SU-DHL-6 (cell line): ENCODE results near the gene SRGAP1.

ENCODE experiments used
- H2AFZ ChIP-seq: fragments of 200-600 bp; sonication (generic); 2 replicates; pipeline ENCODE4 v1.6.1; 2014; ENCODE audit warnings: low read depth, mild to moderate bottlenecking, moderate library complexity, mixed read lengths, antibody characterized with exemption, low read length; ENCODE audit not compliant: severe bottlenecking
- H3F3A ChIP-seq: fragments of 200-600 bp; shearing (Covaris generic); 2 replicates; pipeline ENCODE4 v1.6.0; 2016; ENCODE audit warnings: antibody characterized with exemption, mild to moderate bottlenecking; ENCODE audit not compliant: insufficient read depth
- H3K27ac ChIP-seq: fragments of 200-600 bp; sonication (generic); 2 replicates; pipeline ENCODE4 v1.5.1; 2016; ENCODE audit warnings: low read depth, mild to moderate bottlenecking, low read length, moderate library complexity, mixed read lengths
- H3K27me3 ChIP-seq: fragments of 200-600 bp; sonication (generic), shearing (Covaris generic); 2 replicates; pipeline ENCODE4 v1.6.0; 2014; ENCODE audit warnings: mild to moderate bottlenecking, low read length
- H3K36me3 ChIP-seq: fragments of 200-600 bp; sonication (generic); 2 replicates; pipeline ENCODE4 v1.6.1; 2014; ENCODE audit warnings: mild to moderate bottlenecking, low read length, mixed read lengths
- H3K4me2 ChIP-seq: fragments of 300-600, 200-600 bp; shearing (Covaris generic), sonication (generic); 2 replicates; pipeline ENCODE4 v1.6.0; 2014; ENCODE audit warnings: low read length, low read depth, mild to moderate bottlenecking; ENCODE audit not compliant: poor library complexity, severe bottlenecking
- H3K4me3 ChIP-seq: fragments of 200-600 bp; sonication (generic); 2 replicates; pipeline ENCODE4 v1.5.1; 2014; ENCODE audit warnings: antibody characterized with exemption, low read length, mild to moderate bottlenecking, mixed read lengths; ENCODE audit not compliant: insufficient read depth, poor library complexity, severe bottlenecking
- H3K79me2 ChIP-seq: fragments of 200-600 bp; sonication (generic); 2 replicates; pipeline ENCODE4 v1.6.1; 2014; ENCODE audit warnings: mild to moderate bottlenecking, low read length, moderate library complexity; ENCODE audit not compliant: insufficient read depth
- H3K9ac ChIP-seq: fragments of 200-600 bp; sonication (generic); 2 replicates; pipeline ENCODE4 v1.7.0; 2014; ENCODE audit warnings: mild to moderate bottlenecking, low read length
- H3K9me2 ChIP-seq: fragments of 200-600 bp; sonication (generic); replicated peaks from 2 replicates; pipeline ENCODE4 v1.6.1; 2014; ENCODE audit warnings: low read length; ENCODE audit not compliant: insufficient read depth
- H3K9me3 ChIP-seq: fragments of 200-600 bp; sonication (generic); 2 replicates; pipeline ENCODE4 v1.6.1; 2014; ENCODE audit warnings: low read length, mixed read lengths; ENCODE audit not compliant: insufficient read depth
- H4K20me1 ChIP-seq: fragments of 200-600 bp; sonication (generic); 2 replicates; pipeline ENCODE4 v1.6.1; 2014; ENCODE audit warnings: low read depth, mild to moderate bottlenecking, antibody characterized with exemption, low read length, moderate library complexity, mixed read lengths
- EZH2phosphoT487 ChIP-seq: fragments of 200-600 bp; sonication (generic), shearing (Covaris generic); conservative IDR thresholded peaks from 2 replicates; pipeline ENCODE4 v1.6.1; 2018; ENCODE audit warnings: mild to moderate bottlenecking, antibody characterized with exemption, low read length, moderate library complexity, mixed read lengths
- TF ChIP-seq, protein P1 (sequence below): fragments of 200-600 bp; sonication (generic); IDR thresholded peaks from one replicate; pipeline ENCODE4 v1.5.1; 2017; ENCODE audit warnings: antibody characterized with exemption, mild to moderate bottlenecking, low read length, moderate library complexity; ENCODE audit not compliant: insufficient read depth, poor library complexity, severe bottlenecking

The SRGAP1 gene

DNA sequence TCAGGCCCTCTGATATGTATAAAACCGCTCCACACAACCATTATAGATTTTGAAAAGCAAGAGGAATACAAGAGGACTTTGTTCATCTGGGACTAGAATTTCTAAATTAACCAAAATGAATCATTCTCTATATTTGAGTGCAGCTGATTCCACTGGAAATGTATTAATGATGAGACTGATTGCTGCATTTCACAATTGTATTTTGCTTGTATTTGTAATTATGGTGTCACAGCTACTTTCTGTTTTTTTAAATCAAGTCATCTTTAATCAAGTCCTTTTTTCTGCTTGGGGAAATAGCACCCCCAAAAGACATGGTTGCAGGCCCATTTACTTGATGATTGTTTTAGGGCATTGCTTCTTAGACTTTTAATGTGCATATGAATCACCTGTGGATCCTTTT is 215.2 kb downstream of the SRGAP1 start:
- no peak overlapping the region for H3K4me3 ChIP-seq
- no peaks in the 10 kb centered on the region for H3K27me3 ChIP-seq
- no peaks in the 10 kb centered on the region for H3K9me3 ChIP-seq
- no peak overlapping the region for H2AFZ ChIP-seq
- no peak for TF ChIP-seq EZH2phosphoT487
- H3K9ac ChIP-seq: no peak overlapping the region
- no peaks in the 10 kb centered on the region for H3F3A ChIP-seq
- H3K9me2 ChIP-seq: no peaks in the 10 kb centered on the region
- H3K36me3 ChIP-seq: no peaks in the 10 kb centered on the region
- no peaks in the 10 kb centered on the region for H4K20me1 ChIP-seq
- H3K79me2 ChIP-seq: no peaks in the 10 kb centered on the region
- no peak overlapping the region for H3K4me2 ChIP-seq
- H3K27ac ChIP-seq: no peak overlapping the region

DNA sequence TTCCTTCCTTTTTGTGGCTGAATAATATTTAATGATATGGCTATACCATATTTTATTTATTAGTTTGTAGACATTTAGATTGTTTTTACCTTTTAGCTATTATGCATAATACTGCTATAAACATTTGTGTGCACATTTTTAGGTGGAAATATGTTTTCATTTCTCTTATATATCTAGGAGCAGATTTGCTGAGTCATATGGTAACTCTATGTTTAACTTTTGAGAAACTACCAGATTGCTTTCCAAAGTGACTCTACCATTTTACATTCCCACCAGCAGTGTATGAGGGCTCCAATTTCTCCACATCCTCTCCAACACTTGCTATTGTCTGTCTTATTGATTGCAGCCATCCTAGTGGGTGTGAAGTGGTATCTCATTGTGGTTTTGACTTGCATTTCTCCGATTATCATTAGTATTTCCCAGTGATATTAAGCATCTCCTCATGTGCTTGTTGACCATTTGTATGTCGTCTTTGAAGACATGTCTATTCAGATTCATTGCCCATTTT is 217.4 kb downstream of the SRGAP1 start:
- H3K27ac ChIP-seq: no peak overlapping the region
- no peak overlapping the region for H2AFZ ChIP-seq
- no peaks in the 10 kb centered on the region for H3K27me3 ChIP-seq
- no peaks in the 10 kb centered on the region for H3K79me2 ChIP-seq
- no peaks in the 10 kb centered on the region for H4K20me1 ChIP-seq
- no peaks in the 10 kb centered on the region for H3K9me3 ChIP-seq
- H3F3A ChIP-seq: no peaks in the 10 kb centered on the region
- H3K9me2 ChIP-seq: no peaks in the 10 kb centered on the region
- no peak overlapping the region for H3K9ac ChIP-seq
- no peak overlapping the region for H3K4me3 ChIP-seq
- no peak overlapping the region for H3K4me2 ChIP-seq
- TF ChIP-seq, protein P1, sequence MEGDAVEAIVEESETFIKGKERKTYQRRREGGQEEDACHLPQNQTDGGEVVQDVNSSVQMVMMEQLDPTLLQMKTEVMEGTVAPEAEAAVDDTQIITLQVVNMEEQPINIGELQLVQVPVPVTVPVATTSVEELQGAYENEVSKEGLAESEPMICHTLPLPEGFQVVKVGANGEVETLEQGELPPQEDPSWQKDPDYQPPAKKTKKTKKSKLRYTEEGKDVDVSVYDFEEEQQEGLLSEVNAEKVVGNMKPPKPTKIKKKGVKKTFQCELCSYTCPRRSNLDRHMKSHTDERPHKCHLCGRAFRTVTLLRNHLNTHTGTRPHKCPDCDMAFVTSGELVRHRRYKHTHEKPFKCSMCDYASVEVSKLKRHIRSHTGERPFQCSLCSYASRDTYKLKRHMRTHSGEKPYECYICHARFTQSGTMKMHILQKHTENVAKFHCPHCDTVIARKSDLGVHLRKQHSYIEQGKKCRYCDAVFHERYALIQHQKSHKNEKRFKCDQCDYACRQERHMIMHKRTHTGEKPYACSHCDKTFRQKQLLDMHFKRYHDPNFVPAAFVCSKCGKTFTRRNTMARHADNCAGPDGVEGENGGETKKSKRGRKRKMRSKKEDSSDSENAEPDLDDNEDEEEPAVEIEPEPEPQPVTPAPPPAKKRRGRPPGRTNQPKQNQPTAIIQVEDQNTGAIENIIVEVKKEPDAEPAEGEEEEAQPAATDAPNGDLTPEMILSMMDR: no peak
- no peak for TF ChIP-seq EZH2phosphoT487
- H3K36me3 ChIP-seq: no peaks in the 10 kb centered on the region

DNA sequence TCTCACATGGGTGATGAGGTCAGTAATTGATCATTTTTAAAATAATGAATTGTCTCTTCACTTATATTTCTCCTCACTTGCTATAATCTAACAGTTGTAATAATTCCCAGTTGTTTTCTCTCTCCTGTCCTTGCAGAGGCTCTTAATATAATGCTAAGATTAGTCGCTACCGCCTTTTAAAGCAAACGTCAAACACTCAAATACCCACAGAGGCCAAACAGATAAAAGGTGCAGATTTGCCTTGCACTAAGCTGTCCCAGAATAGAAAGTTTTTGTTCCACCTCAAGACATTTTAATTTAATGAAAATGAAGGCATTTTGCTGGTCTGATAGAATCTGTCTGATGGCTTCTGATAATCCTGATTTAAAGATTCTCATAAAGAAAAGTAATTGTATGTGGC is 218.6 kb downstream of the SRGAP1 start:
- no peaks in the 10 kb centered on the region for H3K36me3 ChIP-seq
- H3K27ac ChIP-seq: no peak overlapping the region
- H2AFZ ChIP-seq: no peak overlapping the region
- no peak for TF ChIP-seq EZH2phosphoT487
- no peaks in the 10 kb centered on the region for H3K9me3 ChIP-seq
- no peaks in the 10 kb centered on the region for H3K9me2 ChIP-seq
- H3K9ac ChIP-seq: no peak overlapping the region
- H3K27me3 ChIP-seq: no peaks in the 10 kb centered on the region
- H3K4me2 ChIP-seq: no peak overlapping the region
- no peaks in the 10 kb centered on the region for H3F3A ChIP-seq
- no peak overlapping the region for H3K4me3 ChIP-seq
- no peaks in the 10 kb centered on the region for H3K79me2 ChIP-seq
- H4K20me1 ChIP-seq: no peaks in the 10 kb centered on the region

DNA sequence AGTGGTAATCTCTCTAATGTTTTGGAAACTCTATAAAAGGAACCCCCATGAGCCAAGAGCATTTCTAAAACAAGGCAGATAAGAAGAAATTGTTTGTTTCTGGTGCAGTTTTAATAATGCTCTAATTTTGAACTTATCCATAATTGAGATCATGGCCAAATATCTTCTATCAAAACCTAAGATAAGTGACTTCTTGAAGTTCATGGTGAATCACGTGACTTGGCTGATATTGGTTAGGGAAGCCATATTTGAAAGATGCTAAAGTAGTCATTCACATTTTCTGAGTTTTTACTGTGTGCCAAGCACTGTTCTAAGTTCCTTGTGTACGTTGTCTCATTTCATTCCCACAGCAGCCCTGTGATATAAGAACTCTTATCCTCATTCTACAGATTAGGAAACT is 219.7 kb downstream of the SRGAP1 start:
- no peaks in the 10 kb centered on the region for H3K36me3 ChIP-seq

More for the DNA sequence above, 219.7 kb downstream of the SRGAP1 start:
- Histone ChIP-seq H2AFZ (no peak overlapping the region), H3K9ac (no peak overlapping the region), H3K4me3 (no peak overlapping the region), H3F3A (no peaks in the 10 kb centered on the region), H3K79me2 (no peaks in the 10 kb centered on the region), H4K20me1 (no peaks in the 10 kb centered on the region), H3K27ac (no peak overlapping the region), H3K4me2 (no peak overlapping the region), H3K9me3 (no peaks in the 10 kb centered on the region), H3K27me3 (no peaks in the 10 kb centered on the region), H3K9me2 (no peaks in the 10 kb centered on the region)
- TF ChIP-seq EZH2phosphoT487: no peak
- TF ChIP-seq, protein P1: no peak
